ENCODE results near the gene LIF.
A peak's percentile ranks its signal among the peaks of the same experiment; 100 is the strongest.

Gene LIF

DNA sequence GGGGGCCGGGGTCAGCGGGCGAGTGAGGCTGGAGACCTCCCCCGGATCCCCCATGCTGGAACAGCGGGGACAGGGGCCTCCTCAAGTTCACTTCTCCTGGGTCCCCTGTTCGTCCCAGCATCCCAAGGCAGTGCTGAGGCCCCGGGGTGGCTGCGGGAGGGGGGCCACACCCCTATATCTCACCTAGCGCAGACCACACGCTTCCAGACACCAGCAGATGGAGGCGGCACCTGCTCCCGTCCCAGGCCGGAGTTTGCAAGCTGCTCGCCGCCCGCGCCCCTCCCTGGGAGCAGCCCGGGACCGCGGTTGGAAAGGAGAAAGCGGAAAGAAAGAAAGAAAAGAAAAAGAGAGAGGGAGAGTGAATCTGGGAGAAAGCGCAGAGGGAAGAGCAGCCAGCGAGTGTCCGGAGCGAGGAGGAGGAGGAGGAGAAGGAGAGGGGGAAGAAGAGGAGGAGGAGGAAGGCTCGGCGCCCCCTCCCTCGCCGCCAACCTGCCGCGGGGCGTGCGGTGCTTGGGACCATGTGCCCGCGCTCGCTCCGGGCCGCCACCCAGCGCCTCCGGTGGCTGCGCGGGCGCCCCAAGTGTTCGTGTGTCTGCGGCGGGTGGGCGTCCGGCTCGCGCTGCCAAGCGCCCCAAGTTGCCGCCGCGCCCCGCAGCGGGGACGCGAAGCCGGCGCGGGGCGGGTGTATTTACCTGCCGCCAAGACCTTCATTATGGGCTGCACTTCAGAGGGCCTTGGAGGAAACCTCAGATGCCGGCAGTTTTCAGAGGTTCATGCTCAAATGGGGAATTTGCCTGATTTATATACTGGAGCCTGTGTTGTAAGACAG is at the start of gene LIF:
Gene LIF, minus strand, starts transcription at position 775 of the 829 bp plus-strand sequence. Its CDS starts 64 bp downstream, at position 711.
- no peak for FAIRE-seq

GRCh38 chr22:30296324-30296723 is 49.8 kb upstream of the LIF start:
- FAIRE-seq = no peak

DNA sequence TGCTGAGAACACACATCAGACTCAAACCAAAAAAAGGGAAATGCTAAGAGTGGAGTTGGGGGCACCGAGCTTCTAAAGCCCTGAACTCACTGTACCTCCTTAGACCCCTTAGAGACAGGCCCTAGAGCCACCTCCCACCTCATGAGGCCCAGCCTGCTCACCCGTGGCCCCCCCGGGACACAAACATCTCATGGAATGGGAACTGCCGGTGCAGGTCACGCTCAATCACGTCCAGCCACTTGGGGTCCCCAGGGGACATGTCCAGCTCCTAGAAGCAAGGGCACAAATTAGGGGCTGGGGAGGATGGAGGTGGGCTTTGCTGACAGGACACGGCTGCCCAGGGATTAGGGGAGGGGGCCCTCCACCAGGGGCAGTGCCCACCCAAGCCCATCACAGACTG is 49.0 kb upstream of the LIF start:
- FAIRE-seq = no peak

DNA sequence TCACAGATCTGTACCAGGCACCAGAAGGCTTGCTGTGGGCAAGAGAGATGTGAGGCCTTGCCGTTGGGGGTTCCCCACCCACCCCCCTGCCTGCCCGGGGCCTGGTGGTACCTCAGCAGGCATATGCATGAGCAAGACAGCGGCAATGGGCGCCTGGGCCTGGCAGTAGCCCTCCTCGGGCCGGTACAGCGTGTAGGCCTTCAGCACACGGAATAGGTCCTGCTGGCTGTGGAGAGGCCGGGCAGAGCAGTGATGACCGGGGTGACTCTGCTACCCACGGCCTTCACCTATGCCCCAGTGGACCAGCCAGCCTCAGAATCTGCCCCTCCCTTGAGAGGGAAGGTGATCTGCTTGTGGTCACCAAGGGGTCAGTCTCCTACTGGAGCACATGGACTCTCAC is 48.3 kb upstream of the LIF start:
- FAIRE-seq = no peak

DNA sequence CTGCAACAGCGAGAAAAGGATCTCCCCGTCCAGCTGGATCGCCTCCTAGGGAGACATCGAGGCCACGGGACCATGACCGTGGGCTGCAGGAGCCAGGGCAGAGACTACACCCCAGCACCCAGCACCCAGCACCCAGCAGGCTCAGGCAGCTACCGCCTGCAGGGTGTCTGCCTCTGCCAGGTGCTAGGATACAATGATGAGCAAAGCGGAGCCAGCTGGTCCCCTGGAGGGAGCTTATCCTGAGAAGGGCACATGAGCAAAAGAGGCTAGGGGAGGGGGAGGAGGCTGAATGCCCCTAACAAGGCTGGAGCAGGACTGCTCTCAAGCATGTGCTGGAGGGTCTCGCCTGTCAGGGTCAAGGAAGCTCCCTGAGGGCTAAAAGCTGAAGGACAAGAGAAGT is 47.5 kb upstream of the LIF start:
- no peak for FAIRE-seq

- no peak for FAIRE-seq
Observed at GRCh38 chr22:30293026-30293425, 46.5 kb upstream of the LIF start.

DNA sequence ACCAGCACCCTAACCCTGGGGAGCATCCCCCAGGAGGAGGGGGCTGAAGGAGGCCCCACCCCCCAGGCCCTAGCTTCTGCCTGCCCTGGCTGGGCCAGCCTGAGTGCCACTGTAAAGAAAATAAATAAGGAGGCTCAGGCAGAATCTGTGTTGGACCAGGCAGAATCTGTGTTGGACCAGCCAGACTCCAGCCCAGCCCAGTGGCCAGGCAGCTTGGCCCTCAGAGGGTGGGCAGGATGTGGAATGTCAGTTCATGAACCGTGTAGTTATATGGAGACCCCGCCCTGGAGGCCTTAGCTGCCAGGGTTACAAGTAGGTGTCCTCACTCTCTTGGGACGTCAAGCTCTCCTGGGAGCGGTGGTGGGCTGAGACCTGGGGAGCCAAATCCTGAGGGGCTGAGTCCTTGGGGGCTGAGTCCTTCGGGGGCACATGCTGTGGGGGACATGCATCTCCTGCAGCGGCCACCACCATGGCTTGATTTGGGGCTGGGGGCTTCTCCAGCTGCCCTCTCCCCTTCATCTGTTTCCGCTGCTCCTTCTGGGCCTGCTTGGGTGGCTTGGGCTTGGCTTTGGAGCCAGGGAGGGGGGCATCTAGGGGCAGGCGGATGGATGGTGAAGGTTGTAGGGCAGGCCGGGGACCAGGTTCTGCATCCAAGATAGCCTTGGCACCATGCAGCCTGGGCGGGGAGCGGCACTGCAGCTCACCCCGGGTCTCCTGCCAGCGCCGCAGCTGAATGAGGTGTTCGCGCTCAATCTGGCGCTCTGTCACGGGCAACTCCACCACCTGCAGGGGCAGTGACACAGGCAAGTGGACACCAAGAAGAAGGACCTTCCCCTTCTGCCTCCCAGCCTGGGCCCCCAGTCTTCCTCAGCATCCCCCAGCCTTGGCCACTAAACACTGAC is 45.8 kb upstream of the LIF start:
- FAIRE-seq = no peak

- no peak for FAIRE-seq
Observed at GRCh38 chr22:30291058-30291892, 44.7 kb upstream of the LIF start.

- FAIRE-seq = no peak
Observed at GRCh38 chr22:30290342-30291057, 43.9 kb upstream of the LIF start.

- FAIRE-seq = no peak
Observed at GRCh38 chr22:30289980-30290313, 43.4 kb upstream of the LIF start.

DNA sequence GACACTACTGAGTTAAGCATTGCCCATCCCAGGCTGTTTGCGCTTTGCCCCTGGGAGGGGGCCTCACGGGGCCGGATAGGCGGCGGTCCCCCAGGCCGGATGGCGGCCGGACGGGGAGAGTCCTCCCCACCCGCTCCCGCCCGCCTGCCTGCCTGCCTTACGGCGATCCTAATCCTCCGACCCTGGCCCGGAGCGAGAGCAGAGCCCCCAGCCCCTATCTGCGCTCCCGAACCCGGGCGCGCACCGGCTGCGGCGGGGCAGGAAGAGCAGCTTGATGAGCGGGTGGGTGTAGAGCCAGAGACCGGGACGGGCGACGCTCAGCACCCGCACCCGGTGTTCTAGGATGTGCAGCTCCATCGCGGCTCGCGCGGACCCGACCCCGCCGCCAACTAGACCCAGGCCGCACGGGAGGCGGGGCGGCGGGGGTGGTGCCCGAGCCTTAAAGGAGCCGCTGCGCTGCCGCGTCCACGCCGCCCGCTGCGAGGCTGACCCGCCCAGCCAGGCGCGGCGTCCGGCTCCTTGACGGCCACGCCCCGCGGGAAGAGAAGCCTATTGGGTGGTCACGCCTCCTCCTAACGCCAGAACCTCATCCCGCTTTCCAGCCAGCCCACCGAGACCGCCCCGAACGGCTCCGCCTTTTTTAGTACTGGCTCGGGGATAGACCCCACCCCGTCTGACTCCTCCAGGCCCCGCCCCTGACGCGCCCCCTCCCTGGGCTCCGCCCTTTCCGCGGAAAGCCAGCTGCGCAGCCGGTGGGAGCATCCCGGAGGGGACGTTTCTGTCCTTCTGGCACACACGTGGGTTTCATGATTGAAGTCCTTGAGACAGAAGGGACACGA is 42.8 kb upstream of the LIF start, which contains the start of gene CASTOR1:
Gene CASTOR1, minus strand, starts transcription at position 365 of the 839 bp plus-strand sequence. Its CDS starts 8 bp downstream, at position 357.
- FAIRE-seq = peak; percentile 90

DNA sequence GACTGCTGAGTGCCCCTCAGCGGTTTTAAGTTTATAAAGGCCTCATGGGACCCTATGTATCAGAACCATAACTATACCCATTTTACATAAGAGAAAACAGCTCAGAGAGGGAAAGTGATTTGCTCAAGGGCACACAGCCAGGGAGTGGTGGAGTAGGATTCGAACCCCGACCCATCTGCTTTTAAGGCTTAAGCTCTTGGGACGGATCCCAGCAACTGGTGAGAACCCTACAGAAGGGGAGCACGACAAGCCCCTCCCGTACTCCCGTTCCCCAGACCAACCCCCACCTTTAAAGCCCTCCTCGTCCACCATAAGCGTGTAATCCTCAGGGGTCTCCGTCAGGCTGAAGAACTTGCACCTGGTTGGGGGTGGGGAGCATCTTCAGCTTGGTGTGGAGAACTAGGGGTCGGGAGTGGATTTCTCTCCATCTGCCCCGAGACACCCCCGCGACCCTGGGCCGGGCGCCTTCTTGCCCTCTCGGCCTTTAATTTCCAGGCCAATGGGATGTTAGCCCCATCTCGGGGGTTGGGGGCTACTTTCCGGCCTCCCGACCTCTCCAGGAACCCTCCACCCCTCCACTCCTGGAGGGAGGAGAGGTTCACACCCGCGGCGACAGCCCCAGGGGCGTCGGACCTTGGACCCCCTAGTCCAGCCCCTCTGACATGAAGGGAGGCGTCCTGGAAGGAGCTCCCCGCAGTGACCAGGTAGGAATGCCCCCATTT is 42.0 kb upstream of the LIF start:
- FAIRE-seq = no peak

DNA sequence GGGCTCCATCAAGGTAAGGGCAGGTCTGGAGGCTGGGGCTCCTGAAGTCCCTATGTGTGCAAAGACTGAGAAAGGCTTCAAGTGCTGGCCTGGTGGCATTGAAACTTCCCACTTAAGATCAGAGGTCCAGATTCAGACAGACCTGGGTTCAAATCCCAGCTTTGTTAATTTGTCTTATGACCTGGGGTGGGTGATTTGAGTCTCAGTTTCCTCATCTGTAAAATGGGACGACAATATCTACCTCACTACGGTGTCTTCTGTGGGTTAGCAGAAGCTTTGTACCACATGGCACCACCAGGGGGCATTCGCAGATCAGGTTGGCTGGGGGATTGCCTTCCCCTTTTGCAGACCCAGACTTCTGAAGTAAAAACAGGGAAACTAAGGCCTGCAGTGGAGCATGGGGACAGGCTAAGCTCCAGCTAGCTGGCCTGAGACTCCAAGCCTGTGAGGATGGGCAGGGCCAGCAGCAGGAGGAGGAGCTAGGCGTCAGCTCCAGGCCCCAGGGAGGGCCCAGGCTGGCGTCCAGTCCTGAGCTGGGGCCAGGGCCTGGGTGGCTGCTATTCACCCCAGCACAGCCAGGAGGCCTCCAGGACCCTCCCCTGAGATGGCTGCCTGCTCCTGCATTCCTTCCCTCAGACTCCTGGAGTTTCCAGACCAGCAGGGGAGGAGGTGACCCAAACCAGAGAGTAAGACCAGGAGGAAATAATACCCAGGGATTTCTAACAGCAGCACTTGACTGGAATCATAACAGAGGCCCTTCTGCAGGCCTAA is 41.3 kb upstream of the LIF start:
- peak; percentile 97 for FAIRE-seq

- no peak for FAIRE-seq
Observed at GRCh38 chr22:30286813-30287647, 40.5 kb upstream of the LIF start.

DNA sequence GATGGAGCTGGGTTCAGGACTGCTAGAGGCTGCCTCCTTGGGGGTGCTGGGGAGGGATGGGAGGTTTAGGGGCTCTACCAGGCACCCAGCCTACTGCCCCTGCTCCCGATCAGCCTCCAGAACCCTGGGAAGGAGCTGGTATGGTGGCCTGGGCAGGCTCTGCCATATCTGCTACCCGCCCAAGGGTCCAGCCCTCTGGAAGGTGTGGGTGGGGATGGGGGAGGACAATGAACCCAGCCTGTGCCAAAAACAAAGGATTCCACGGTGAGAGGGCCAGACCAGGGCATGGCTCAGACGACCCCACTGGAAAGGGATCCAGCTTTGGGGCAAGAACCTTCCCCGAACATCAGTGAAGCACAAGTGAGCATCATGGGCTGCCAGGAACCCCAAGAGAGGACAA is 39.8 kb upstream of the LIF start:
- FAIRE-seq = no peak

DNA sequence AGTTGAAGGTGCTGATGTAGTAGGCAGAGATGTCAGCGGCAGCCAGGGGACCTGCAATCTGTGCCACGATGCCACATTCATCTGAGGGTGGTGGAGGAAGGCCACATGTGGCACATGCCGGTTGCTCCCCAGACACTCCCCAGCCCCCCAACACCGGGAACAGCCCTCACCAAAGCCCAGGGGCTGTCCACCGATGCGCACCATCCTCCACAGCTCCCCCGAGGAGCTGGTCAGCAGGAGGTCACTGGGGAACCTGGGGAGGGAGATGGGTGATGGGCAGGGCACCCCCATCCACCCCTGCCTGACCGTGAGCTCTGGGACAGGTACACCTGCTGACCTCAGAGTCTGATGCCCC is 39.3 kb upstream of the LIF start:
- no peak for FAIRE-seq

DNA sequence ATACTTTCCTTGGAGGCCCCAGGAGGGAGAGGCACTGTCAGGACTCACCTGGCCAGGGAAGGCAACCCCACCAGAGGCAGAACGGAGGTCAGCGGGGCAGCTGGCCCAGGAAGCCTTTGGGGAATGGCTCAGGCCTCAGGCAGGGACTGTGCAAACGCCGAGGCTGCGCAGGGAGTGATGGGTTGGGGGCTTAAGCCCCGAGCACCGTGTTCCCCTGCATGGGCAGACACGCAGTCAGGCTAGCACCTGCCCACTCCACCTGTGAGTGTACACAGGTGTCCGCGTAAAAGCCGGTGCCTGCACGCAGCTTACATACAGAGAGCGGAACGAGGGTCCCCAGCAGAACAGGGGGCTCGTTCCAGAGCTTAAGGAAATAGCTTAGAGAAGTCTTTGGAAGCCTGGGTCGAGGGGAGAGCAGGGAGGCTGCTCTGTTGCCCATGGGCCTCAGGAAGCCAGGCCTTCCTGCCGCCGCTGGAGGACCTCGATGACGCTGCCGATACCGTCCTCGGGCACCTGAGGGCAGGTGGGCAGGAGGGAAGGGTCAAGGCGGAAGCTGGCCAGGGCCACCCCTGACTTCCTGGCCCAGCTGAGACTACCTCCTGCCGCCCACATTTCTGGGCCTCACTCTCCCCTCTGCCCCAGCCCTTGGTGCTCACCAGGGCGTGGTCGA is 38.8 kb upstream of the LIF start:
- no peak for FAIRE-seq

DNA sequence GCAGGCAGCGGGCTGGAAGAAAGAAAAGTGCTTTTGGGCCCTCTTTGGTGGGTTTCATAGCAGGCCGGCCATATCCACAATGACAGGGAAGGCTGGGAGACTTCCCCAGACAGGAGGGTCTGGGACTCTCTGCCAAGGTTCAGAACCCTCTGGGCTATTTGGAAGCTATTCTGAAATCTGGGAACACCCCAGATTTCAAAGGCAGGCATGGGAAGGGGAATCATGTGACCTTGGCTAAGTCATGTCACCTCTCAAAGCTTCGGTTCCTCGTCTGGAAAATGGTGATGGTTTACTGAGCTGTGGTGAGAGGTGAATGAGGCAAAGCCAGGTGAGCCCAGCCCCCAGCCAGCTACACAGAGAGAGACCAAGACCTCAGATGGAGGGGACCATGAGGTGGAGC is 38.1 kb upstream of the LIF start:
- FAIRE-seq = no peak

Measured in G401.6 (cell line).